Measurements from ENCODE around the gene SNW1.

The SNW1 gene

GRCh38 chr14:77746064-77746702 lies 14.8 kb downstream of the SNW1 start:
- DNase-seq: no peak

DNA sequence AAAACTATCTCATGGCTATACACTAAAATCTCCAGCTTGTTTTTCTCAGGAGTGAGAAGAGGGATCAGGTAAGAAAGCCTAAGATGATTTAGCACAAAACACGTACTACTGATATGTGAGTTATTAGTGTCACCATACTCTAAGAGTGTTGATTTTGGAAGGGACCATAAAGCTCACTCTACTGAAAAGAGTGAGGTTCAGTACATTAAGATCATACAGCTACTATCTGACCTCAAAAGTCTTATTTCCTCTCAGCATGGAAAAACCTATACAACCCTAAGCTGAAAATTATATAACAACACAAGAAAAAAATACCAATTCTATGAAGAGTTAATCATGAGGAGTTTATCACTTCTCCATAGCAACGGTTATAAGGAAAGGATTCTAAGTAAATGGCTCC lies 19.5 kb downstream of the SNW1 start:
- no peak for DNase-seq

- no peak for DNase-seq
These were observed 22.3 kb downstream of the SNW1 start for GRCh38 chr14:77738559-77739250.

GRCh38 chr14:77730976-77731497 lies 29.9 kb downstream of the SNW1 start:
- no peak for DNase-seq

DNA sequence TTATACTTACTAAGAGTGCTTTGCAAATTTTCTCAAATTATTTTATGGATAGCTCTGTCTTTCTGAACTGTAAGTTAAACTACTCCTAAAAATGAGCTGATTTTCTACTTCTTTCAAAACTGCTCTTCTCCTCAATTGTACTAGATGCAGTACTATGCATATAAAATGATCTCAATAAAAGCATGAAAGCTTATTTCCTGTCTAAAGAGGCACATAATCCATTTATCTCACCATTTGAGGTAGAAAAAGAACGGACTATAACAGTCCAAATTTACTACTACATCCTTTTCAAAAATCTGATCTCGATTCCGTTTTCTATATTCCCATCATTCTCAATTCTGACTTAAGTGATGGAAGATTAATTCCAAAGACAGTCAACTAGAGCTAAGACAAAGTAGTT lies 38.7 kb downstream of the SNW1 start:
- no peak for DNase-seq

DNA sequence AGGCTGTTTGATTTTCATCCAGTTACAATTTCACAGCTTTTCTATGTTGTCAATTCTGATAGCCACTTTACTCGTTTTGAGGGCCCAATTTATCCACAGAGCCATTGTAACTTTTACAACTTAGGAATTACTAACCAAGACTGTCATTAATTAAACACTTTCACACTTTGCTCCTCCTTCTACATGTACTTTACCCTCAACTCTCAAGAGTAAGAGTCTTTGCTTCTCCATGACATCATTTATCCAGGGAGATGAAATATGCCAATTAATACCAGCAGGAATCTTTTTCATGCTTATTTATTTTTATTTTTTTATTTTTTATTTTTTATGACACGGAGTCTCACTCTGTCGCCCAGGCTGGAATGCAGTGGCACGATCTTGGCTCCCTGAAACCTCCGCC lies 39.5 kb downstream of the SNW1 start:
- DNase-seq: no peak

- DNase-seq: no peak
These were observed 43.2 kb downstream of the SNW1 start for GRCh38 chr14:77717608-77718305.

- DNase-seq: no peak
These were observed 46.0 kb downstream of the SNW1 start for GRCh38 chr14:77714926-77715325.

GRCh38 chr14:77710364-77710763 lies 50.6 kb downstream of the SNW1 start:
- no peak for DNase-seq

- no peak for DNase-seq
These were observed 51.5 kb downstream of the SNW1 start for GRCh38 chr14:77709412-77709811.

DNA sequence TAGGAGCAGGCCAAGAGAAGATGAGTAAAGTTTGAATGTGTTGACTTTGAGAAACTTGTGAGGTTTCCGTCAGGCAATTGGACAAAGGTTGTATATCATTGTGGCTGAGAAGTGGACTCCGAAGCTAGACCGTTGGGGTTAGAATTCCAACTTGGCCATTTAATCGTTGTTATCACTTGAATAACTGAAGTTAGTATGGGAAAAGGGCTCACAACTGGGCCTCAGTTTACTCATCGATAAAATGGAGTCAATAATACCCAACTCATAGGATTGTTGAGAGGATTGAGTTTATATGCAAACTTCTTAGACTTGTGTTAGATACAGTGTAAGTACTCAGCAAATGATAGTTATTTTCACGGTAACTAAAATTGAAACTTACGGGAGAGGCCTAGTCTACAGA lies 52.2 kb downstream of the SNW1 start:
- no peak for DNase-seq

- DNase-seq: peak; percentile 81 to 86
These were observed 53.1 kb downstream of the SNW1 start, which contains the start of the genes ALKBH1 and SLIRP for GRCh38 chr14:77707724-77708408. TSS of gene ALKBH1 (minus strand) at chr14:77708023. CDS start at chr14:77708004, 19 bp downstream. TSS of gene SLIRP (plus strand) at chr14:77708103. CDS start at chr14:77708112, 9 bp downstream.

DNA sequence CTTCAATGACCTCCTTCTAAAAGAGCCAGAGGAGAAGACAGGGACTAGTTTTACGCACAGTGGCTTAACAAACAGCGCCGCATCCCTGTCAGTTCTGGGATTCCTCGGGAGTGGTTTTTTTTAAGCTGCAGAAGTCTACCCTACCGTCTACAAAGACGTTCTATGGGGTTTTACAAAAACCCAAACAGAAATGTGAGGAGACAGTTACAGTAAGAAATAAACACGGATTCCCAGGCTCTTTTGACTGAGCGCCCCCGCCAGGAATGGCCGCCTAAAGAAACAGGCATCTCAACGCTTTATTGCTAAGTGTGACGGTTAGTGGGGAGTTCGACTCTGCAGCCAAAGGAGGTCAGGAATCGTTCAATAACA lies 53.6 kb downstream of the SNW1 start:
- DNase-seq: peak; percentile 23 to 52

GRCh38 chr14:77691259-77691658 lies 69.7 kb downstream of the SNW1 start:
- DNase-seq: no peak

GRCh38 chr14:77682158-77682553 lies 78.8 kb downstream of the SNW1 start:
- DNase-seq: no peak

DNA sequence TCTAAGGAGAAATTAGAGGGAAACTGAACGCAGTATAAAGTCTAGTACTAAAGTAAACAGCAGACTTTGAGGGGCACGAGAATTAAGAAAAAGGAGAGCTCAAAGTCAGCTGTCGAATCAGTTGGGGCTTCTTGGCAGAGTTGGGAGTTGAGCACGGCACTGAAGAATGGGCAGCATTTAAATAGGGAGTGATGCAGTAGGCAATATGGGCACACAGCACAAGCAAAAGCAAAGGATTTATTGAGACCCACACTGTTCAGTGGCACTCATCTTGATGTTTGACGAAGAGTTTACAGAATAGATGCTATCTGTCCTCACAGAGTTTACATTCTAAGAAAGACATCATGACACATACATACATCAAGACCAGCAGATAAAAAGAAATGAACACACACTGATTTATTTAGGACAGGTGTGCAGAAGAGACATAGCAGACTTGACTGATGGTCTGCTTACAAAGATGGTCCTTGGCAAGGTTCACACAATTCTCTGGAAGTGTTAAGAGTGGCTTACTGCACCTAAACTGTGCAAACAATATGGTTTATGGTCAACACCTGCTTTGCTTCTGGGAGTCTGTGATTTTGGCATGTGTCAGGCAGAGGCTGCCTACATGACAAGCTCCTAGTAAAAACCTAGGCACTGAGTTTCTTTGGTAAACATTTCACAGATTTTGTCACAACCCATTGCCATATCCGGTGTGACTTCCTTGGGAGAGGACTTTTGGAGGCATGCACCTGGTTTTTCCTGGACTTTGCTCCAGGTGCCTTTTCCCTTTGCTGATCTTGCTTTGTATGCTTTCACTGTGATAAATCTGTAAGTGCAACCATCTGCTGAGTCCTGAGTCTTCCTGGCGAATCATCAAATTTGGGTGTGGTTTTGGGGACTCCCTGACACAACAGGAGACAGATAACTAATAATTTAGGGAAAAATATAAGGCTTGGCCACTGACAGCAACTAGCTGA lies 79.5 kb downstream of the SNW1 start:
- no peak for DNase-seq

- DNase-seq: no peak
These were observed 86.0 kb downstream of the SNW1 start for GRCh38 chr14:77674931-77675330.

- DNase-seq: no peak
These were observed 87.8 kb downstream of the SNW1 start for GRCh38 chr14:77673193-77673592.
